DND-41 (cell line): ENCODE measurements around the gene RBMS3.

Source experiments
- ATAC-seq: fragments of 200-7000 bp; cut with Tn5 transposase; 3 replicates; pipeline ENCODE4 v1.9.1; 2021; ENCODE audit warnings: low read depth; ENCODE audit not compliant: insufficient read depth
- DNase-seq: peaks from one replicate; pipeline ENCODE4 v3.0.0-alpha.2; 2020
- H2AFZ ChIP-seq: 2 replicates; pipeline ENCODE4 v1.6.0; 2012; ENCODE audit warnings: low read depth, low read length
- H3K27ac ChIP-seq: 2 replicates; pipeline ENCODE4 v1.5.1; 2012; ENCODE audit warnings: low read length, inconsistent platforms
- H3K27me3 ChIP-seq: fragments of 200-600 bp; sonication (generic); 2 replicates; pipeline ENCODE4 v1.6.0; 2012; ENCODE audit warnings: low read length, mild to moderate bottlenecking, inconsistent platforms; ENCODE audit not compliant: insufficient read depth, poor library complexity
- H3K36me3 ChIP-seq: 2 replicates; pipeline ENCODE4 v1.5.1; 2012; ENCODE audit warnings: low read length, inconsistent platforms; ENCODE audit not compliant: insufficient read depth
- H3K4me1 ChIP-seq: 2 replicates; pipeline ENCODE4 v1.5.1; 2012; ENCODE audit warnings: mild to moderate bottlenecking, low read length; ENCODE audit not compliant: insufficient read depth
- H3K4me2 ChIP-seq: 2 replicates; pipeline ENCODE4 v1.6.0; 2012; ENCODE audit warnings: mild to moderate bottlenecking, moderate library complexity, low read length, inconsistent platforms; ENCODE audit not compliant: insufficient read depth
- H3K4me3 ChIP-seq, 2 experiments: fragments of 200-600 bp in 1 of 2; shearing (Covaris generic) in 1 of 2; 2 replicates each; pipeline ENCODE4 v1.5.1; 2012 to 2016; ENCODE audit warnings: inconsistent platforms in 2 of 2, low read length in 2 of 2, mild to moderate bottlenecking in 2 of 2, low read depth in 1 of 2, moderate library complexity in 1 of 2
- H3K79me2 ChIP-seq: 2 replicates; pipeline ENCODE4 v1.6.0; 2012; ENCODE audit warnings: low read length, inconsistent platforms; ENCODE audit not compliant: insufficient read depth
- H3K9ac ChIP-seq: 2 replicates; pipeline ENCODE4 v1.6.0; 2012; ENCODE audit warnings: low read depth, mild to moderate bottlenecking, inconsistent platforms, low read length, moderate library complexity
- H3K9me3 ChIP-seq: 2 replicates; pipeline ENCODE4 v1.5.1; 2012; ENCODE audit warnings: low read length, moderate library complexity, mild to moderate bottlenecking, inconsistent platforms; ENCODE audit not compliant: insufficient read depth, severe bottlenecking
- H4K20me1 ChIP-seq: 2 replicates; pipeline ENCODE4 v1.6.0; 2012; ENCODE audit warnings: low read length; ENCODE audit not compliant: insufficient read depth
- CTCF ChIP-seq: IDR thresholded peaks from 2 replicates; pipeline ENCODE4 v1.5.1; 2012; ENCODE audit warnings: borderline replicate concordance, low read length, moderate library complexity, mild to moderate bottlenecking; ENCODE audit not compliant: poor library complexity, severe bottlenecking; ENCODE audit errors: extremely low read depth
- EZH2 ChIP-seq: IDR thresholded peaks from 3 replicates; pipeline ENCODE4 v1.6.1; 2012; ENCODE audit warnings: borderline replicate concordance, low read depth, mild to moderate bottlenecking, moderate library complexity, low read length, inconsistent platforms; ENCODE audit not compliant: severe bottlenecking

RBMS3 gene

GRCh38 chr3:29686889-29687592 is 406.2 kb downstream of the RBMS3 start:
- TF ChIP-seq EZH2 (no peak), CTCF (no peak)
- Histone ChIP-seq H3K9me3 (no peaks in the 10 kb centered on the region), H3K4me1 (peaks cover 14% of the 10 kb centered on the region), H4K20me1 (no peaks in the 10 kb centered on the region), H3K27ac (0 out of 2 replicates have a peak overlapping the region, but pooled peaks have one; percentile 3), H2AFZ (no peak overlapping the region), H3K27me3 (no peaks in the 10 kb centered on the region), H3K9ac (no peak overlapping the region), H3K4me2 (peak overlapping the region; percentile 33; the same call in 1 of the 2 replicates), H3K36me3 (no peaks in the 10 kb centered on the region), H3K4me3 (no peak overlapping the region; a peak in 1 of 4 replicates), H3K79me2 (no peaks in the 10 kb centered on the region)
- ATAC-seq = peak; percentile 78
- DNase-seq = no peak

GRCh38 chr3:29690686-29691353 is 409.9 kb downstream of the RBMS3 start:
- Histone ChIP-seq H3K36me3 (no peaks in the 10 kb centered on the region), H3K79me2 (no peaks in the 10 kb centered on the region), H2AFZ (no peak overlapping the region), H3K4me1 (peaks cover 14% of the 10 kb centered on the region), H3K27me3 (no peaks in the 10 kb centered on the region), H3K9ac (no peak overlapping the region), H3K4me2 (no peak overlapping the region), H4K20me1 (no peaks in the 10 kb centered on the region), H3K4me3 (no peak overlapping the region), H3K9me3 (no peaks in the 10 kb centered on the region), H3K27ac (no peak overlapping the region)
- ATAC-seq (no peak), DNase-seq (no peak)
- TF ChIP-seq CTCF = no peak
- TF ChIP-seq EZH2 = no peak

GRCh38 chr3:29693863-29694262 is 413.0 kb downstream of the RBMS3 start:
- no peaks in the 10 kb centered on the region for H3K36me3 ChIP-seq
- no peak overlapping the region for H3K4me2 ChIP-seq
- no peaks in the 10 kb centered on the region for H3K79me2 ChIP-seq
- no peak overlapping the region for H3K9ac ChIP-seq
- H3K4me3 ChIP-seq = no peak overlapping the region
- no peak overlapping the region for H2AFZ ChIP-seq
- no peak for DNase-seq
- no peaks in the 10 kb centered on the region for H3K9me3 ChIP-seq
- H3K27ac ChIP-seq = no peak overlapping the region
- ATAC-seq = no peak
- no peaks in the 10 kb centered on the region for H3K27me3 ChIP-seq
- no peak for TF ChIP-seq CTCF
- TF ChIP-seq EZH2 = no peak
- no peaks in the 10 kb centered on the region for H3K4me1 ChIP-seq
- no peaks in the 10 kb centered on the region for H4K20me1 ChIP-seq

GRCh38 chr3:29694331-29694730 is 413.5 kb downstream of the RBMS3 start:
- Histone ChIP-seq H3K9ac (no peak overlapping the region), H3K27ac (no peak overlapping the region)
- no peak for ATAC-seq

More at GRCh38 chr3:29694331-29694730, 413.5 kb downstream of the RBMS3 start:
- no peak for DNase-seq
- Histone ChIP-seq H3K4me1 (no peaks in the 10 kb centered on the region), H3K4me3 (no peak overlapping the region), H2AFZ (no peak overlapping the region), H3K79me2 (no peaks in the 10 kb centered on the region), H3K4me2 (no peak overlapping the region), H4K20me1 (no peaks in the 10 kb centered on the region), H3K36me3 (no peaks in the 10 kb centered on the region), H3K27me3 (no peaks in the 10 kb centered on the region), H3K9me3 (no peaks in the 10 kb centered on the region)
- TF ChIP-seq CTCF = no peak
- TF ChIP-seq EZH2 = no peak
